PC-3 (cell line): ENCODE results near the gene PTCD2. TPM values are rescaled to one million over a fixed set of nuclear protein-coding genes. Genes with fewer than 3 reads are reported as not detected.

Source experiments
- ATAC-seq: fragments of 200-7000 bp; cut with Tn5 transposase; 2 replicates; pipeline ENCODE4 v1.9.1; 2020; ENCODE audit warnings: mild to moderate bottlenecking, moderate library complexity
- BruUV-seq: library from RNA; stranded (reverse); fragments of 400-500 nt; replicated peaks from 2 replicates; lab custom pipeline; 2021; lab: Mats Ljungman, UMichigan
- CTCF ChIA-PET: fragments of 300-600 bp; sonication (Branson Sonifier 250); formaldehyde crosslinking; loops from one replicate; lab custom pipeline; 2022; ENCODE audit warnings: antibody characterized with exemption; lab: Charles Lee
- POLR2A ChIA-PET: fragments of 300-600 bp; sonication (Branson Sonifier 250); formaldehyde crosslinking; loops from one replicate; lab custom pipeline; 2022; ENCODE audit warnings: antibody characterized with exemption; ENCODE audit not compliant: unreplicated experiment; lab: Charles Lee
- DNase-seq: peaks from one replicate; pipeline ENCODE4 v3.0.0-alpha.2; 2015
- H2AFZ ChIP-seq: fragments of 300-600 bp; sonication (generic); 2 replicates; pipeline ENCODE4 v1.6.0; 2016; ENCODE audit warnings: antibody characterized with exemption, low read length
- H3F3A ChIP-seq: fragments of 300-600 bp; sonication (generic); one replicate; pipeline ENCODE4 v1.6.0; 2017; ENCODE audit warnings: antibody characterized with exemption, low read length, control low read depth, mild to moderate bottlenecking; ENCODE audit not compliant: unreplicated experiment
- H3K27ac ChIP-seq: fragments of 300-600 bp; sonication (generic); 2 replicates; pipeline ENCODE4 v1.5.1; 2016; ENCODE audit warnings: mild to moderate bottlenecking, low read length
- H3K27me3 ChIP-seq: fragments of 300-600 bp; sonication (generic); 2 replicates; pipeline ENCODE4 v1.6.1; 2016; ENCODE audit warnings: low read length, mixed read lengths
- H3K36me3 ChIP-seq: fragments of 300-600 bp; sonication (generic); 2 replicates; pipeline ENCODE4 v1.6.1; 2016; ENCODE audit warnings: low read depth, mixed run types, low read length, mixed read lengths
- H3K4me1 ChIP-seq: fragments of 300-600 bp; sonication (generic); 2 replicates; pipeline ENCODE4 v1.5.1; 2016; ENCODE audit warnings: low read length; ENCODE audit not compliant: insufficient read depth
- H3K4me2 ChIP-seq: fragments of 300-600 bp; sonication (generic); 2 replicates; pipeline ENCODE4 v1.6.0; 2016; ENCODE audit warnings: low read length
- H3K4me3 ChIP-seq: fragments of 300-600 bp; sonication (generic); 2 replicates; pipeline ENCODE4 v1.5.1; 2016; ENCODE audit warnings: mild to moderate bottlenecking, low read length, mixed read lengths
- H3K79me2 ChIP-seq: fragments of 300-600 bp; sonication (generic); 2 replicates; pipeline ENCODE4 v1.6.1; 2017; ENCODE audit warnings: low read length, mixed read lengths
- H3K9ac ChIP-seq: fragments of 300-600 bp; sonication (generic); 2 replicates; pipeline ENCODE4 v1.6.0; 2016; ENCODE audit warnings: mild to moderate bottlenecking, low read length
- H3K9me2 ChIP-seq: fragments of 300-600 bp; sonication (generic); replicated peaks from 2 replicates; pipeline ENCODE4 v1.6.1; 2016; ENCODE audit warnings: mixed run types, low read length, mixed read lengths
- H3K9me3 ChIP-seq: fragments of 300-600 bp; sonication (generic); 2 replicates; pipeline ENCODE4 v1.6.1; 2016; ENCODE audit warnings: low read length, mixed read lengths
- H4K20me1 ChIP-seq: fragments of 300-600 bp; sonication (generic); 2 replicates; pipeline ENCODE4 v1.6.1; 2016; ENCODE audit warnings: low read length, mixed read lengths
- CTCF ChIP-seq: fragments of 300-600 bp; sonication (generic); conservative IDR thresholded peaks from 2 replicates; pipeline ENCODE4 v1.5.1; 2017; ENCODE audit warnings: antibody characterized with exemption, low read depth, mild to moderate bottlenecking, low read length
- EZH2 ChIP-seq: fragments of 300-600 bp; sonication (generic); IDR thresholded peaks from one replicate; pipeline ENCODE4 v1.6.1; 2017; ENCODE audit warnings: antibody characterized with exemption, mild to moderate bottlenecking, low read length; ENCODE audit not compliant: unreplicated experiment
- EZH2phosphoT487 ChIP-seq: fragments of 300-600 bp; sonication (generic); IDR thresholded peaks from 2 replicates; pipeline ENCODE4 v1.6.1; 2018; ENCODE audit warnings: mild to moderate bottlenecking, antibody characterized with exemption, low read length, borderline replicate concordance
- intact Hi-C: fragments of 100-400 bp; cut with micrococcal nuclease; formaldehyde crosslinking; loops from 2 replicates; pipeline ENCODE4 v1.9.0; 2023
- total RNA-seq: library from RNA; depleted of rRNA; stranded (reverse); fragments of >200 nt; gene quantifications from 2 replicates; pipeline ENCODE4 v1.2.3, GENCODE V29; 2014

PTCD2 gene
- total RNA-seq, 1 experiment from 2014 or later, result 3.4 TPM

- Histone ChIP-seq H3K9me3 (no peaks in the 10 kb centered on the region), H4K20me1 (no peaks in the 10 kb centered on the region), H3F3A (no peaks in the 10 kb centered on the region), H3K4me2 (no peak overlapping the region), H3K79me2 (no peaks in the 10 kb centered on the region), H3K9me2 (no peaks in the 10 kb centered on the region), H3K4me1 (peaks cover 30% of the 10 kb centered on the region), H3K27ac (no peak overlapping the region), H3K36me3 (no peaks in the 10 kb centered on the region), H3K4me3 (no peak overlapping the region), H2AFZ (no peak overlapping the region), H3K9ac (no peak overlapping the region), H3K27me3 (no peaks in the 10 kb centered on the region)
- POLR2A ChIA-PET, result no interaction called here
- intact Hi-C loops, result no loop called here
- no TSS peak for BruUV-seq
- DNase-seq, result peak; percentile 42
- TF ChIP-seq EZH2phosphoT487 (no peak), CTCF (no peak), EZH2 (no peak)
- CTCF ChIA-PET, result no interaction called here
- ATAC-seq, result peak; percentile 11; the same call in 1 of the 2 replicates
Measured at GRCh38 chr5:72379936-72380335, 59.8 kb downstream of the PTCD2 start.

GRCh38 chr5:72380492-72381274 is 60.5 kb downstream of the PTCD2 start:
- DNase-seq, result no peak
- Histone ChIP-seq H3K4me1 (peaks cover 30% of the 10 kb centered on the region), H3K4me2 (no peak overlapping the region), H3K9ac (no peak overlapping the region), H3K27ac (no peak overlapping the region), H3K79me2 (no peaks in the 10 kb centered on the region), H3F3A (no peaks in the 10 kb centered on the region), H3K9me2 (no peaks in the 10 kb centered on the region), H3K4me3 (no peak overlapping the region), H3K27me3 (no peaks in the 10 kb centered on the region), H2AFZ (no peak overlapping the region), H3K9me3 (no peaks in the 10 kb centered on the region), H3K36me3 (no peaks in the 10 kb centered on the region), H4K20me1 (no peaks in the 10 kb centered on the region)
- POLR2A ChIA-PET, result no interaction called here
- CTCF ChIA-PET, result no interaction called here
- no peak for ATAC-seq
- TF ChIP-seq EZH2 (no peak), EZH2phosphoT487 (no peak), CTCF (no peak)
- no TSS peak for BruUV-seq
- intact Hi-C loops, result no loop called here

- Histone ChIP-seq H3K9me2 (no peaks in the 10 kb centered on the region), H3K4me3 (no peak overlapping the region), H2AFZ (no peak overlapping the region), H3K4me2 (no peak overlapping the region), H3K9ac (no peak overlapping the region), H3K36me3 (no peaks in the 10 kb centered on the region), H3K27ac (no peak overlapping the region), H3K79me2 (no peaks in the 10 kb centered on the region), H4K20me1 (no peaks in the 10 kb centered on the region), H3F3A (no peaks in the 10 kb centered on the region), H3K4me1 (peaks cover 45% of the 10 kb centered on the region), H3K27me3 (no peaks in the 10 kb centered on the region), H3K9me3 (no peaks in the 10 kb centered on the region)
- ChIA-PET CTCF (no interaction called here), POLR2A (no interaction called here)
- BruUV-seq, result no TSS peak
- TF ChIP-seq CTCF (no peak), EZH2phosphoT487 (no peak), EZH2 (no peak)
- intact Hi-C loops, result no loop called here
- ATAC-seq (no peak), DNase-seq (no peak)
Measured at GRCh38 chr5:72383280-72383679, 63.1 kb downstream of the PTCD2 start.
